NCI-H2107 (cell line): ENCODE data around the gene ZBP1.

Source experiments
- DNase-seq: peaks from one replicate; lab custom pipeline; 2025; lab: John Stamatoyannopoulos, UW

The ZBP1 gene

DNA sequence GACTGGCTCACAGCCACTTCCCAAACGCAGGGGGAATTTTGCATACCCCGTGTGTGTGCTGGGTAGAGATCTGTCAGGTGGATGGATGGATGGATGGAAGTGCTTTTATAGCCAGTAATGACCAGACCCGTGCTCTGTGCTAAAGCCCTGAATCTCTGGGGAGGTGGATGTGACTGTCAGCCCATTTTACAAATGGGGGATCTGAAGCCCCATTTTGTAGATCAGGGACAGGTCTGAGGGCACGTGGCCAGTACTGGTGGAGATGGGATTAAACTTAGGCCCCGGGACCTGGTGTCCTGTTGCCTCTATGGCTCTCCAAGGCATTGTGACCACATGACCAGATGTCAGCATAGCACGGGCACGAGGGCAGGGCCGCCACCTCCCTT lies 38.2 kb upstream of the ZBP1 start:
- no peak for DNase-seq

DNA sequence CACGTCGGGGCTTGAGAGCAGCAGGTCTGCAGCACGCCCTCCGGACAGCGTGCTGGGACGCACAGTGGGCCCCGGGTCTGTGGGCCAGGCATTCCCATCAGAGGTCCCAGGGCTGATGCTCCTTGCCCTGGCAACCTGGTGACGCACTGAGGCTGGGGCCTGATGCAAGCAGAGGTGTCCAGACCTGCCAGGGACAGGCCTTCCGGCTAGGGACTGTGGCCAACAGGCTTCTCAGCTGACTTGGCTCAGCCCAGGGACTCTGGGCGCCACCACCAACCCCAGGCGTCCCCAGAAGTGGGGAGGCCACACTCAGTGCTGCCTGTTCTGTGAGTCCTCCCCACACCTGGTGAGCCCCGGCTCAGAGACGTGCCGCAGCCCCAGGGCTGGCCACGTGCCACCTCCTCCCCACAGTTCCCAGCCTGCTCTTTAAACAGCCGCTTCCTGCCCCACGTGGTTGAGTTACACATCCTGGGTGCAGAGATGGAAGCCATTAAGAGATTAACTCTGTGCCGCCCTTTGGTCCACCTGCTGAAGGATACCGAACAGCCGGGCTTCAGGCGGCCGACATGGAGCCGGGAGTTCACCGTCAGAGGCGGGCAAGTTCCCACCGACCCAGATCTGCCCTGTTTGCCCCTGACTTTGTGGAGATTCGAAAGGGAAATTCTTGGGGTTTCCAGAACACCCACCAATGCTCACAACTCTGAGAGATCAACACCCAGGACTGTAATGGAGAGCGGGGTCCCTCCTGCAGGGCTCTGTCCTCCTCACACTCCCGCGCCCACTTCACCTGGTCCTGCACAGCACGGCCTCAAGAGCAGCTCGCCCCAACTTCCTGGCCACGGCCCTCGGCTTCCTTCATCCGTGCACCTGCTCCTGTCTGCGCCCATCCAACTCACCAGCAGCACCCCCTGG lies 37.6 kb upstream of the ZBP1 start:
- no peak for DNase-seq

GRCh38 chr20:57656821-57657534 lies 36.8 kb upstream of the ZBP1 start:
- no peak for DNase-seq

DNA sequence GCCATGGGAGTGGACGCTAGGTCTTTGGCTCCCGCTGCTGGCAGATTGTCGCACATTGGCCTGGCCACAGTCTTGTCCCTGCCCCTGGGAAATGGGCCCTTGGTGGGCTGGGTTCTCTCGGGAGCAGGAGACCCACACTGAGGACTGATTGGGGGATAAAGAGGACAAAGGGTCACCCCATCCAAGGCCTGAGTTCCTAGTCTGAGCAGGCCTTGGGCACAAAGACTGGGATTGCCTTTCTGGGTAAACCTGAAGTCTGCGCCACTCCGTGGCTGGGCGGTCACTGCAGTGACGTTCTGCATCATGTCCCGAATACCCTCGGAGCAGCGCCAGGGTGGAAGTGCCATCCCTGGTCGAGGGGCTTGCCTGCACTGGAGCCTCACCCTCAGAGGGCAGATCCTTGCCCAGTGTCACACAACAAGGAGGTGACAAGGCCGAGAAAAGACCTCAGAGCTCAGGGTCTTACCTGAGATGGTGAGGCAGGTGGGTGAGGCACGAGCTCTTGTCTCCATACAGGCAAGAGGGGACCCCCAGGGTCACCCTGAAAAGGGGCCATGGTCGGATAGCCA lies 36.1 kb upstream of the ZBP1 start:
- no peak for DNase-seq

DNA sequence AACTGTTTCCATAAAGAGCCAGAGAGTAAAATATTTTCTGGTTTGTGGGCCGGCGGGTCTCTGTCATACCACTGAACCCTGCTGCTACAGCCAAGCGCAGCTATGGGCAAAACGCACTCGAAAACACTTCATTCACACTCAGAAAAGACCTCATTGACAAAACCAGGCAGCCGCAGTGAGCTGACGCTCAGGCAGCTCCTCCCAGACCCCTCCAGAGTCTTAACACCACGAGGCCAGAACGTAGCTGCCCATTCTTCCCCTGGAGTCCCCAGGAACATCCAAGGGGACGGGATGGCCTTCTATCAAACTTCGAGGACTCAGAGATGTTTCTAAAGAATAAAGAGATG lies 35.6 kb upstream of the ZBP1 start:
- DNase-seq, result no peak

DNA sequence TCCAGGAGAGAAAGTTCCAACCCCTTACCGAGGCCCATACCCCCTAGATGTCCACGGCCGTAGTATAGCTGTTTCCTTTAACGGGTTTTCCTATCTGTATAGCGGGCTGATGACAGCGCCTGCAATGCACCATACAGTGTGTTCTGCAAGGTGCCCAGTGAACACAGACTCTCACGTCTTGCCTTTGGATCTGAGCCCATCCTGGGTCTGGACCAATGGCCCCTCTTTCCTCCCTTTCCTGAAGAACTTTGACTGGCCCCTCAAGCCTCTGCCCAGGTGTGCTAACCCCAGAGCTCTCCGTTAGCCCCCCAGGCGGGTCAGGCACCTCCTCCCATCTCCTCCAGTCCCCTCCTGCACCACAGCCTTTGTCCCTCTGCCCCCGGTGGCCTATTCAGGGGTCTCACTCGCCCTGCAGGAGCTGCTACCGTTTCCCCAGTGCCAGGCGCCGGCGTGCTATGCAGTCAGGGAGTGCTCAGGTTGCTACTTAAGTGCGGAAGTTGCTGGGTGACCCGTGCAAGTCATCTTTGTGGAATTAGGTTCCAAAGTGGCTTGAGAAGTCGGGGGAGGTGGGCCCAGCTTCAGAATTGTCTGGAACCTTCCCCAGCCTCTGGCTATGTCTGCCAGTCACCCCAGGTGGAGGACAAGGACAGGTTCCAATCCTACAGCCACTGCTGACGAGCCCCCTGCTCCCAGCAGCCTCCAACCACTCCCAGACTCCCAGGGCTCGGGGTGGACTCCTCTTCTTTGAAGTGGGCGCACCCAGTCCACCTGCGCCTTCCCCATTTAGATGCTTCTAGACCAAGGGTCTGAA lies 35.0 kb upstream of the ZBP1 start:
- no peak for DNase-seq

DNA sequence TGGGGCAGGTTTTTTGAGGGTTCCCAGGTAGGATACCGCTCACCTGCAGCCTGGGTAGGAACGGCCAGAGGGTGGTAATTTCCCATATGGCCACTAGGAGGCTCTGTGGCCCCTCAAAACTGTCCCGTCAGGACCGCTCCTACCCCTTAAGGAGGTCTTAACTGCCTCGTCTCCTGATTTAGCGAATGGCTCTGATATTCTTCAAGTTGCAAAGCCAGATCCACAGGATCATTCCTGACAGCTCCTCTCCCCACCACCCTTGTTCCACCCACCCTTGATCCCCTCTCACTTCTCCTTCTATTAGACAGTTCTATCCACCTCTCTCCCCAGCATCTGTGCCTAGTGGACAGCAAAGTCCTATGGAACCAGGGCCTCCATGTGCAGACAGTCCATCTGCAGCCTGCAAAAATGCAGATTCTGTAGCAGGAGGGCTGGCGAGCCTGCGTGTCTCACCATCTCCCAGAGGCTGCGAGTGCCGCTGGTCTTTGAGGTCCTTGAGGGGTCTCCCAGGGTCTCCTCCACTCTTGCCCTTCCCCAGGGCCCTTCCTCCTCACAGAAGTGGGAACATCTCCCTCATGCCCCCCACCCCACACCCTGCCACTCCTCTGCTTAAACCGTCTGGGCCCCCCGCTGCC lies 34.3 kb upstream of the ZBP1 start:
- DNase-seq, result no peak

DNA sequence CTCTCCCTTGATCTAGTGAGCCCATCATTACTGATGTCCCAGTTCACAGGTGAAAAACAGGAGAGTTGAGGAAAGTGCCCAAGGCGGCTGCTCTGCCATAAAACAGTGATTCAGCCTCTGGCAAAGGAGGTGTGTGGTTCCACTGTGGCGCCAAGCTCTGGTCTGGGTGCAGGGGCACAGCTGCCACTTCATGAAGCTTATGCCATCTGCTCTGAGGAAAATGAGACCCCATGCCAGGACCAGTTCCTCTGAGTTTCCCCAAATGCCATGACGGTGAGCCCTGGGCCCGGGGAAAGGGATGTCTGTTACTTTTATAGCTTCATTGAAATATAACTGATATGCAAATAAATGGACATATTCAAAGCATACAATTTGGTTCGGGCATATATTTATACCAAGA lies 33.7 kb upstream of the ZBP1 start:
- no peak for DNase-seq

GRCh38 chr20:57653546-57653900 lies 33.3 kb upstream of the ZBP1 start:
- DNase-seq, result no peak

DNA sequence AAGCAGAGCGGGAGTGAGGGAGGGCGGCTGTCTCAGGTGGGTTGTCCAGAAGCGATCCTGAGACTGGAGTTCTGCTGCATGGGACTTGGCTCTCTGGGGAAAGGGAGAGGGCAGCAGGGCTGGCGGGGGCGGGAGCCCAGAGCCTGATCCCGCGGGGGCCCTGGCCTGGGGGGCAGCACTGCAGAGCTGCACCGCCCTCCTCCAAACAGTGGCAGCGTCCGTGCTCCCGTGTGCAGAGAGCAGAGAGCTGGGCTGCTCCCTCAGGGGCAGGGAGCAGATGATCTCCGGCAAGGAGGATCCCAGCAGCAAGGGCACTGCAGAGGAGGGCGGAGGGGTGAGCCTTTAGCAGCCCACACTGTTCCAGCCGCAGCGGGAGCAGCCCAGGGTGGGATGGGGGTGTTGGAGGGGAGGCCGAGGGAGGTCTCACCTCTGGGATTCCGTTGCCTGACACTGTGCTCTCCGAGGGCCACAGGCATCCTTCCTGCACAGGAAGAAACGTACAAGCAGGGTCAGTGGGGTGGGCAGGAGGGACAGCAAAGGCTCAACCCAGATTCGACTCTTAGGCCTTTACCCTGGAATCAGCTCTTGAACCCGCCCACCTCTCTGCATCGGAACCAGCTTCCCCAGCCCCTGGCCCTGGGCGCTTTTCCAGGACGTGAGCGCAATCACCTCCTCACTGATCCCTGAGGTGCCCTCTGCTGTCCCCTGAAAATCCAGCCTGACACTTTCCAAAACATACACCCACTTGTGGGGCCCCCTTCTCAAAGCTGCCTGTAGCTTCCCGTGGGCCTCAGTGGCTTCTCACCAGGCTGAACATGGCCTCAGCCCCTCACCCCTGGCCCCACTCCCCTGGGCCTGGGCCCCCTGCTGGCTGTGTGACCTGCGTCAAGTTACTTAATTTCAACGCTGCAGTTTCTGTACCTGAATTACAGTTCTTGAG lies 32.6 kb upstream of the ZBP1 start:
- no peak for DNase-seq

DNA sequence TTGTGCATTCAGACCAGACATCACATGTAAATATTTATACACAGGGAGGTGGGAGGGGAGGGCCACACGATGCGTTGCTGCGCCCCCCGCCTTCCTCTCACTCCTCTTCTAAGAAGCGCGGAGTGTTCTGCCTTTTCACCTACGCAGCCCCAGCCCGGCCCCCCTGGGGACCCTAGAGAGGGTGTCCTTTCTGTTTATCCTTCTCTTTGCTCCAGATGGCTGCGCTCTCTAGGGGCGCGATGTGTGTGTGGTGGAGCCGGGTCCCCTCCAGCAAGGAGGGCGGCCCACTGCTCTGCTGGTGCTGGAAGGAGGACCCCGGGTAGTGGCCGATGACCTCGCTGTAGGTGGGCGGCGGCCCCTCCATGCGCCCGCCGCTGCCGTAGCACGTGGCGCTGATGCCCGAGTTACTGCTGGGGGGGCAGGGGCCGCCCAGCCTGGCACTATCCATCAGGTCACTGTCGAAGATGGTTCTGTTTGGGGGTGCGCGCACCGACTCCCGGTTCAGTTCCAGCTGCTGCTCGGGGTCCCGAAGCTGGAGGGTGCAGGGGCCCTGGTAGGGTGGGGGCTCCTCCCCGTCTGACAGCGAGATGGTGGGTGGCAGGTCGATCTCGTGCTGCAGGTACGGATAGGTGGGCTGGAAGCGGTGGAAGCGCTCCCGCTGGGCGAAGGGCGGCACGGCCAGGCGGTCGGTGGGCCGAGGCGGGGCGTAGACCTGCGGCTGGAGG lies 31.8 kb upstream of the ZBP1 start:
- no peak for DNase-seq

DNA sequence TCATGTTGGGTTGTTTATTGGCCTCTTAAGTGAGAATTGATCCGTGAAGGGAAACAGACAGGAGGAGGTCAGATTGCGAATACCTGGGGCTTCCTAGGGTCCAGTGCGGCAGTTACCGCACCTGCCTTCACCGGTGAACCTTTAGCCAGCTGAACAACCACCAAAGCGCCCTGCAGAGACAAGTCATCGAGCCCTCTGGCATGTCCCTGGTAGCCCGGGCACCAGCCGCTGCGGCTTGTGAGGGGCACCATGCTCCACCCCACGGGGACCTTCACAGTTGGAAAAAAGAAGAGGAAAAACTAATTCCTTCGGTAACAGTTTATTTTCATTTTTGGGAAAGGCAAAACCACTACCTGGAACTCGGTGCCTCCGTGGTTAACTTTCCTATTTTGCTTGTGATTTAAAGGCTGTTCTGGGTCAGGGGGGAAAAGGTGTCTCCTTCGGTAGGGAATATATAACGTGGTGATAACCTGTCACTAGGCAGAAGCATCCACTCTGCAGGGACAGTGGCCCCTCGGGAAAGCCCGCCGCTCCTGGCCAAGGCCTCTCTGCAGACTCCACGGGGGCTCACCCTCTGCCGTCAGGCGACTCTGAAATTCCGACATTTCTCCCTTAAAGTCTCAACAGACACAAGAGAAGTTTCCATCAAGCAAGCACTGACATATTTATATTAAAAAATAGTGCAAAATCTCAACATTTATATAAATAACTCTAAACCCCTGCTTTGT lies 30.7 kb upstream of the ZBP1 start:
- no peak for DNase-seq

DNA sequence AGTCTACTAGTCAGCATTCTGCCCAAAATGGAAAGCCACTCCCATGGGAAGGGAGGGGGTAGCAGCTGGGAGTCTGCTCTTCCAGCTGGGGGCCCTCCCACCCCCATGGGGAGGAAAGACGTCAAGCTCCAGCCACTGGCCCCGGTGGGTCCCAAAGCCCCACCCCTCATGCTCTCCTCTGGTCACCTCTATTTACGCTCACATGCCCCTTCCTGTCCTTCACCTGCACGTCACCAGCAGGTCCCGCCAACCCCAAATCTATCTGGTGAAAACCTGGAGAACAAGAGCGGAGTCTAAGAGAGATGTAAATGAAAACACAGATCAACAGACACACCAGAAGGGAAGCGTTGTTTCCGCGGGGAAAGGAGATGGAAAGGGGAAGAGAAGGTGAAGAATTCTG lies 30.0 kb upstream of the ZBP1 start:
- DNase-seq, result no peak

- DNase-seq, result no peak
These were observed 29.4 kb upstream of the ZBP1 start for GRCh38 chr20:57649617-57650015.

DNA sequence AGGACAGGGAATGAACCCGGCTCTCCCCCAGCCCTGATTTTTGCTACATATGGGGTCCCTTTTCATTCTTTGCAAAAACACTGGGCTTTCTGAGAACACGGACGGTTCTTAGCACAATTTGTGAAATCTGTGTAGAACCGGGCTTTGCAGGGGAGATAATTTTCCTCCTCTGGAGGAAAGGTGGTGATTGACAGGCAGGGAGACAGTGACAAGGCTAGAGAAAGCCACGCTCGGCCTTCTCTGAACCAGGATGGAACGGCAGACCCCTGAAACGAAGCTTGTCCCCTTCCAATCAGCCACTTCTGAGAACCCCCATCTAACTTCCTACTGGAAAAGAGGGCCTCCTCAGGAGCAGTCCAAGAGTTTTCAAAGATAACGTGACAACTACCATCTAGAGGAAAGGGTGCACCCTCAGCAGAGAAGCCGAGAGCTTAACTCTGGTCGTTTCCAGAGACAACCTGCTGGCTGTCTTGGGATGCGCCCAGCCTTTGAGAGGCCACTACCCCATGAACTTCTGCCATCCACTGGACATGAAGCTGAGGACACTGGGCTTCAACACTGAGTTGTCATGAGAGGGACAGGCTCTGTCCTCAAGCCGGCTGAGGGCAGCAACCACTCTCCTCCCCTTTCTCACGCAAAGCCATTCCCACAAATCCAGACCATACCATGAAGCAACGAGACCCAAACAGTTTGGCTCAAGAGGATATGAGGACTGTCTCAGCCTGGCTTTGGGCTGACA lies 28.8 kb upstream of the ZBP1 start:
- no peak for DNase-seq

GRCh38 chr20:57647933-57648785 lies 27.9 kb upstream of the ZBP1 start:
- no peak for DNase-seq

- no peak for DNase-seq
These were observed 27.0 kb upstream of the ZBP1 start for GRCh38 chr20:57647006-57647932.
